ENCODE data around the gene MYMK.

MYMK gene

DNA sequence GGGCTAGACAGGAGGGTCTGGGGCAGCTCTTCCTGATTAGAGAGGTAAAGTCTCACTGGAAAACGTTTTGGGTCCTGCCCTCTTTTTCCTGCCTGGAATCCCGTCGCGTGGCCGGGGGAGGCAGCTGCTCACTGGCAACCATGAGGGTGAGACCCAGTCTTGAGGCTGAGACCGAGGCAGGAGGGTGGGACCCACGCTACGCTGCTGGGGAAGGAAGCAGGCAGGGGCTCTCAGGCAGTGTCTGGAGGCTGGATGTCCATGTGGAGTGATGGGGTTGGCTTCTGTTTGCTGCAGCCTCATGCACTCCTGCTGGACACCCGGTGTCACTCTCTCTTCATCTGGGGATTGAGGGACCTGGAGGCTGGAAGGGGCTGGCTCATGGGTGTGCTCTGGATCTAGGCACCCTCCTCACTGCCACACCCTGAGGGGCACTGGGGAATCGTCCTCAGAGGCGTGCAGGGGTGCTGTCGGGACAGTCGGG is 34.5 kb downstream of the MYMK start:
- H3K4me3 ChIP-seq (replicated peaks; ENCODE audit: low read depth, low read length) = no peak overlapping the region
- DNase-seq (ENCODE audit: extremely low read depth, low read depth) = no peak
- TF ChIP-seq, protein P1, sequence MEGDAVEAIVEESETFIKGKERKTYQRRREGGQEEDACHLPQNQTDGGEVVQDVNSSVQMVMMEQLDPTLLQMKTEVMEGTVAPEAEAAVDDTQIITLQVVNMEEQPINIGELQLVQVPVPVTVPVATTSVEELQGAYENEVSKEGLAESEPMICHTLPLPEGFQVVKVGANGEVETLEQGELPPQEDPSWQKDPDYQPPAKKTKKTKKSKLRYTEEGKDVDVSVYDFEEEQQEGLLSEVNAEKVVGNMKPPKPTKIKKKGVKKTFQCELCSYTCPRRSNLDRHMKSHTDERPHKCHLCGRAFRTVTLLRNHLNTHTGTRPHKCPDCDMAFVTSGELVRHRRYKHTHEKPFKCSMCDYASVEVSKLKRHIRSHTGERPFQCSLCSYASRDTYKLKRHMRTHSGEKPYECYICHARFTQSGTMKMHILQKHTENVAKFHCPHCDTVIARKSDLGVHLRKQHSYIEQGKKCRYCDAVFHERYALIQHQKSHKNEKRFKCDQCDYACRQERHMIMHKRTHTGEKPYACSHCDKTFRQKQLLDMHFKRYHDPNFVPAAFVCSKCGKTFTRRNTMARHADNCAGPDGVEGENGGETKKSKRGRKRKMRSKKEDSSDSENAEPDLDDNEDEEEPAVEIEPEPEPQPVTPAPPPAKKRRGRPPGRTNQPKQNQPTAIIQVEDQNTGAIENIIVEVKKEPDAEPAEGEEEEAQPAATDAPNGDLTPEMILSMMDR (IDR thresholded peaks at IDR 0.05; ENCODE audit: low read depth, low read length, missing control alignments) = no peak

DNA sequence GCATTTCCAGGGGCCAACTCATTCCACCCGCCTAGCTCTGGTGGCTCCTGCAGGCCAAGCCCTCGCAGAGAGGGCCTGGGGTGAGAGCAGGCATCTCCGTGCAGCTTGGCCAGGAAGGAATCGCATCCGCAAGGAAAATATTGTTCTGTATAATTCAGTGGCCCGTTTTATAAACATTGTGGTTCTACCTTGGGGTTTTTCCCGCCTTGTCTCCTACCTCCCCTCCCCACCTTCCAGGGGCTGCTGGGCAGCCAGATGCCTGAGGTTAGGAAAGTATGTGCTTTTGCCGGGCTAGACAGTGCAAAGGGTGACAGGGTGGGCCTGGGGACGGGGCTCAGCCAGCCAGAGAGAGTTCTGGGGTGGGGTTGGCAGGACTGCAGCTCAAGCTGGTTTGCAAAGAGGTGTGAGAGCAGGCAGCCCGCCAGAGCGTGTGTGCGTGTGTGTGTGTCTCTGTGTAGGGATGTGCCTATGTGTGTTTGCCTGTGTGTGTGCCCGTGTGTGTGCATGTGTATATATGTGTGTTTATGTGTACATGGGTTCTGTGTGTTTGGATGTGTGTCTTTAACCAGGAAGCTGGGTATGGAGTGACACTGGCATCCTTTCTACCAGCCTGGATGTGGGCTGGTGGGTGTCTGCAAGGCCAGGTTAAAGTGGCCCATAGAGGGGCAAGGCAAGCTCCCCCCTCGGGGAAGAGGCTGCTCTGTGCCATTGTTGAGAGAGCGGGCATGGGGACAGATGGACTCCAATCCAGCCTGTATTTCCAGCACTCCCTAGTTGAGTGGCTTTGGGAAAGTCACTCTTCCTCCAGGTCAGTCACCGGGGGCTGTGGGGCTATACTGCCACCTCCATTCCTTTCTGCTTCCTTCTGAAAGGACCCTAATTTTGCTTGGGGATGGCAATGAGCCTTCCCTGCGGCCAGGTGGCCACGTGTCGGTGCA is 35.2 kb downstream of the MYMK start:
- no peak for DNase-seq (ENCODE audit: extremely low read depth, low read depth)
- TF ChIP-seq, protein P1 (IDR thresholded peaks at IDR 0.05; ENCODE audit: low read depth, low read length, missing control alignments) = no peak
- H3K4me3 ChIP-seq (replicated peaks; ENCODE audit: low read depth, low read length) = no peak overlapping the region

DNA sequence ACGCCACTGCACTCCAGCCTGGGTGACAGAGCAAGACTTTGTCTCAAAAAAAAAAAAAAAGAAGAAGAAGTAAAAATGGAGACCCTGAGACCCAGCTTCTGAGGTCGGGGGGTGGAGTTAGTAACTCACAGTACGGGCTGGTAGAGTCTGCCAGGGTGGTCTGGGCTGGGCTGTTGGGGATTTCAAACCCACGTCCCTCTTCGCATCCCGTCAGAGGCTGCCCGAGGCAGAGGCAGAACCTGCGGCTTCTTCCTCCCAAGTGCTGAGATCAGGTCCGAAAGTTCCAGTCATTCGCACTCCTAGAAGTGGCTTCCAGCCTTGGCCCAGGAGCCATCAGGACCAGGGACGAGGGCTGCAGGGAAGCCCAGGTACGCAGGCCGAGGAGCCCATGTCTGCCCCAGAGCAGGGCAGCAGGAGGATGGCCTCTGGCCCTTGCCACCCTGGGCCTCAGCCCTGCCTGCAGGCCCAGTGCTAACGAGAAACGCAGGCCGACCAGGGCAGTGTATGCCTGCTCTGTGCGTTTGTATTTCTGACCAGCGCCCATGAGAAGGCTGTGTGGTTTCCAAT is 36.0 kb downstream of the MYMK start:
- H3K4me3 ChIP-seq (replicated peaks; ENCODE audit: low read depth, low read length) = no peak overlapping the region
- TF ChIP-seq, protein P1 (IDR thresholded peaks at IDR 0.05; ENCODE audit: low read depth, low read length, missing control alignments) = no peak
- no peak for DNase-seq (ENCODE audit: extremely low read depth, low read depth)

DNA sequence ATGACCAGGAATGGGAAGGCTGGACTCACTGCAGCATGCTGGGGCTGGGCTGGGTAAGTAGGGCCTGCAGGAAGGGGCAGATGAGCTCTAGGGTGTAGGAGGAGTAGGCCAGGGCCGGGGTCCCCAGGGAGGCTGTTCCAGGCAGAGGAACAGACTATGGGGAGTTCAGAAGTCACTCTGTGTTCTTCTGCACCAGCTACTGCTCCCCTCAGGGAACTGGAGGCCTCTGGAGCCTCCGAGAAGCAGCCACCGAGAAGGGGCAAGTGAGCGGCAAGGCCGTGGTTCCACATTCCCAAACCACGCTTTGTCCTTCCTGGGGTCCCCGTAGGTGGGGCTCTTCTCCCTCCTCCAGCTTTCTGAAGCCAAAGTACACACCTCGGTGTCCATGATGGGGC is 37.4 kb downstream of the MYMK start:
- DNase-seq (ENCODE audit: extremely low read depth, low read depth) = no peak
- TF ChIP-seq, protein P1 (IDR thresholded peaks at IDR 0.05; ENCODE audit: low read depth, low read length, missing control alignments) = no peak
- no peak overlapping the region for H3K4me3 ChIP-seq (replicated peaks; ENCODE audit: low read depth, low read length)

DNA sequence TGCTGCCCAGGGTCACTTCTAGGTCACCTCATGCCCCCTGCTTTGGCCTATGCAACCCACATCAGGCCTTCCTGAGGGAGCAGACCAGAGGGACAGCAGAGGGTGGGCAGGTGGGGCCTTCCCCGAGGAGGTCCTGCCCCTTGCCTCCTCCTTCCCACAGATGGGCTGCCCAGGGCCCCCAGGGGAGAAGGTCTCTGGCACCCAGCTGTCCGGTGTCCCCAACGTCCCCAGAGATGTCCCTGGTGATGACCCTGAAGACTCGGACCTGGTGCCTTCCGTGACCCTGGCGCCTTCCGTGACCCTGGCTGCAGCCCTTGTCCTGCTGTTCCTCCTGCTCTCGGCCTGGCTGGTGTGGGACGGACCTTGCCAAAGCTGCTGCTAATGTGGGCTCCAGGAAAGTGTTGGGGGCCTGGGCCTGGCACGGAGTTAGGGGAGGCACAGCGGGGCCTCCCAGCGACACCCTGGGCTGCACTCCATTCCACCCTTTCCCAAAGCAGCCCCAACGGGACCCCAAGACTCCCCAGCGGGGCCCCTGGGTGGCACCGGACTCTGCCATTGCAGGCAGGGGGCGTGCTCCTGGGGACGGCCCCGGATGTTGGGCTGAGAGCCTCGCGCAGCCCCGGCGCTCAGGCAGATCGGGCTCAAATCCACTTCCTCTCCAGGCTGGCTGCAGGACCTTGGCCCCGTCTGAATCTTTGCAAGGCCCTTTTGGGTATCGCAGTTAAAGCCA is 39.1 kb downstream of the MYMK start:
- no peak overlapping the region for H3K4me3 ChIP-seq (replicated peaks; ENCODE audit: low read depth, low read length)
- TF ChIP-seq, protein P1 (IDR thresholded peaks at IDR 0.05; ENCODE audit: low read depth, low read length, missing control alignments) = no peak
- DNase-seq (ENCODE audit: extremely low read depth, low read depth) = no peak

DNA sequence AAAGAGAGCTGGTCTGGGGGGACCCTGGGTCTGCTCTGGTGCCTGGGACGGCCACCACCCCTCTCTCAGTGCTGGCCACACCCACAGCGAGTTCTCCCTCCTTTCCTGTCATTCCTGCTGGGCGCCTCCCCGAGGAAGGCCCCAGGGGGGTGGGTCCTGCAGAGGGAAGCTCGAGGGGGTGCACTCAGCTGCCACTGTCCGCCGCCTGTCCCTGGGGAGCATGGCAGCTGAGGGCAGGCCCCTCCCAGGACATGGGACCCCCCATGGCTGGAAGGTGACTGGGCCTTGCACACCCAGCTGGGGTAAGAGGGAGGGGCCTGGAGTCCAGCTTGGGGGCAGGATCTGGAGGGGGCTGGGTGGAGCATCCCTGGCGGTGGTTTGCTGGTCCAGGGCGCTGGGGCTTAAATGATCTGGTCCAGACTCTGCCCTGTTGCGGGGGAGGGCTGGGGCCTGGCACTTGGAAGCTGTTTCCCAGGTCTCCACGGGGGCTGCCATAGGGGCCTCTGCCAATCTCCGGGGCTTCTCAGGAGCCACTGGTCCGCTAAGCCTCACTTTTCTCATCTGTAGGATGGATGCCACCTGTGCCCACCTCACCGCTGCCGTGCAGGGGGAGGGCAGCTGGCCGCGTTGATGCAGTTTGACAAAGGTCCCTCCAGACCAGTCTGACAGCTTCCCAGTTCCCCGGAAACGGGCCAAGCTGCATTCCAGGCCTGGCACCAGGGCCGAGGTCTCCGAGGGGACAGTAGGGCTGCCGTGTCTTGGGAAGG is 39.9 kb downstream of the MYMK start:
- no peak for DNase-seq (ENCODE audit: extremely low read depth, low read depth)
- TF ChIP-seq, protein P1 (IDR thresholded peaks at IDR 0.05; ENCODE audit: low read depth, low read length, missing control alignments) = no peak
- no peak overlapping the region for H3K4me3 ChIP-seq (replicated peaks; ENCODE audit: low read depth, low read length)
